ENCODE measurements around the gene SWAP70. TPM values are rescaled to one million over a fixed set of nuclear protein-coding genes. Genes with fewer than 3 reads are reported as not detected.

SWAP70 gene
- total RNA-seq, 3 donors from 2014 or later (not counting 1 experiment from before 2014, with no cell fraction given), result 11.8 to 14.0 (median 11.9) TPM

DNA sequence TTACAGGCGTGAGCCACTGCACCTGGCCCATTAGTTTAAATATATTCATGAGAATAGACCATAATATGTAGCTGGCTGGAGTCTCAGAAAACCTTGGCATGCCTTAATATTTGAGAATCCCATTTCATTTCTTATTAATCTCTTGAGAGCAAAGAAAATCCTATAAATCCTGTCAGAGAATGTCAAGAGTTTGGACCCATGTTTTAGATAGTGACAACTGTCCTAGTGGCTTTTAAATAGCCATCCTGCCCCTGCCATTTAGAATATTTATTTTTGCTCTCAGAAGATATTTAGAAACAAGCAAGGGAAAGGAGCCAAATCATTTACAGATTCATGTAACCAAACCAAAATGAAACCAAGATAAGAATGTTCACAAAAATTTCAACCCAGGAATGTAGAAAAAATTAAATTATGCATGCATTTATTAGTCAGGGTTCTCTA, 107.2 kb downstream of the SWAP70 start:
- Mint-ChIP-seq H3K4me1 (no peaks in the 10 kb centered on the region), H3K36me3 (no peaks in the 10 kb centered on the region), H3K27ac (no peak overlapping the region), H3K27me3 (ENCODE audit: low read depth in 2 of 2) (no peaks in the 10 kb centered on the region), H3K9me3 (no peaks in the 10 kb centered on the region), H3K4me3 (no peak overlapping the region)
- Histone ChIP-seq H3K4me3 (ENCODE audit: low read length) (no peak overlapping the region), H3K9me3 (ENCODE audit: control insufficient read depth, insufficient read depth, low read length) (no peaks in the 10 kb centered on the region), H3K27ac (ENCODE audit: low read length) (no peak overlapping the region), H3K27me3 (ENCODE audit: control insufficient read depth, insufficient read depth, low read length) (no peaks in the 10 kb centered on the region), H3K4me1 (ENCODE audit: control insufficient read depth, insufficient read depth, low read length) (no peaks in the 10 kb centered on the region), H3K36me3 (ENCODE audit: control insufficient read depth, insufficient read depth, low read length) (no peaks in the 10 kb centered on the region)
- ATAC-seq (no peak), DNase-seq (no peak)
- TF ChIP-seq, protein P1, sequence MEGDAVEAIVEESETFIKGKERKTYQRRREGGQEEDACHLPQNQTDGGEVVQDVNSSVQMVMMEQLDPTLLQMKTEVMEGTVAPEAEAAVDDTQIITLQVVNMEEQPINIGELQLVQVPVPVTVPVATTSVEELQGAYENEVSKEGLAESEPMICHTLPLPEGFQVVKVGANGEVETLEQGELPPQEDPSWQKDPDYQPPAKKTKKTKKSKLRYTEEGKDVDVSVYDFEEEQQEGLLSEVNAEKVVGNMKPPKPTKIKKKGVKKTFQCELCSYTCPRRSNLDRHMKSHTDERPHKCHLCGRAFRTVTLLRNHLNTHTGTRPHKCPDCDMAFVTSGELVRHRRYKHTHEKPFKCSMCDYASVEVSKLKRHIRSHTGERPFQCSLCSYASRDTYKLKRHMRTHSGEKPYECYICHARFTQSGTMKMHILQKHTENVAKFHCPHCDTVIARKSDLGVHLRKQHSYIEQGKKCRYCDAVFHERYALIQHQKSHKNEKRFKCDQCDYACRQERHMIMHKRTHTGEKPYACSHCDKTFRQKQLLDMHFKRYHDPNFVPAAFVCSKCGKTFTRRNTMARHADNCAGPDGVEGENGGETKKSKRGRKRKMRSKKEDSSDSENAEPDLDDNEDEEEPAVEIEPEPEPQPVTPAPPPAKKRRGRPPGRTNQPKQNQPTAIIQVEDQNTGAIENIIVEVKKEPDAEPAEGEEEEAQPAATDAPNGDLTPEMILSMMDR (IDR thresholded peaks at IDR 0.05), result no peak
- intact Hi-C loops (cut with micrococcal nuclease), result no loop called here
- WGBS (ENCODE audit: insufficient coverage), result 100% methylated on average over 1 of the region's 1 CpG

DNA sequence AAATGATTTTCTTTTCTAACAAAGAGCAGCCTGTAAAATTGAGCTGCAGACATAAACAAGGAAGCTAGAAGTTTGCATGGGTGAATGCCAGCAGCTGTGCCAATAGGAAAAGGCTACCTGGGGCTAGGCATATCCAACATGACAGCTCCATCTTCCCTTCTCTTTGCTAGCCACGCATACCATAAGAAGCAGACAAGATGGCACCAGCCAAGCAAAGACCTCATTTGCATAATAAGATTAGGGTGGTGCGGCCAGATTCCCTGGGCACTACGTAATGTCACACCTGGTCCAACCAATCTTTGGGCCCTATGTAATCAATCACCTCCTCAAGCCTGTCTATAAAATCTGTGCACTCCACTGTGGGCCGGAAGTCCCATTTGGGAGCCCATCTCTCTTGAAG, 108.3 kb downstream of the SWAP70 start:
- H3K4me3 Mint-ChIP-seq, result no peak overlapping the region
- H3K4me1 Mint-ChIP-seq, result no peaks in the 10 kb centered on the region
- H3K9me3 Mint-ChIP-seq, result no peaks in the 10 kb centered on the region
- no peaks in the 10 kb centered on the region for H3K27me3 ChIP-seq (ENCODE audit: control insufficient read depth, insufficient read depth, low read length)
- no peaks in the 10 kb centered on the region for H3K4me1 ChIP-seq (ENCODE audit: control insufficient read depth, insufficient read depth, low read length)
- no peaks in the 10 kb centered on the region for H3K9me3 ChIP-seq (ENCODE audit: control insufficient read depth, insufficient read depth, low read length)
- H3K27ac Mint-ChIP-seq, result no peak overlapping the region
- 99% methylated on average over 4 of the region's 4 CpGs for WGBS (ENCODE audit: insufficient coverage)
- no peak overlapping the region for H3K4me3 ChIP-seq (ENCODE audit: low read length)
- TF ChIP-seq, protein P1 (IDR thresholded peaks at IDR 0.05), result no peak
- H3K27ac ChIP-seq (ENCODE audit: low read length), result no peak overlapping the region
- no peaks in the 10 kb centered on the region for H3K27me3 Mint-ChIP-seq (ENCODE audit: low read depth in 2 of 2)
- intact Hi-C loops (cut with micrococcal nuclease), result no loop called here
- DNase-seq (no peak), ATAC-seq (no peak)
- H3K36me3 ChIP-seq (ENCODE audit: control insufficient read depth, insufficient read depth, low read length), result no peaks in the 10 kb centered on the region
- no peaks in the 10 kb centered on the region for H3K36me3 Mint-ChIP-seq

DNA sequence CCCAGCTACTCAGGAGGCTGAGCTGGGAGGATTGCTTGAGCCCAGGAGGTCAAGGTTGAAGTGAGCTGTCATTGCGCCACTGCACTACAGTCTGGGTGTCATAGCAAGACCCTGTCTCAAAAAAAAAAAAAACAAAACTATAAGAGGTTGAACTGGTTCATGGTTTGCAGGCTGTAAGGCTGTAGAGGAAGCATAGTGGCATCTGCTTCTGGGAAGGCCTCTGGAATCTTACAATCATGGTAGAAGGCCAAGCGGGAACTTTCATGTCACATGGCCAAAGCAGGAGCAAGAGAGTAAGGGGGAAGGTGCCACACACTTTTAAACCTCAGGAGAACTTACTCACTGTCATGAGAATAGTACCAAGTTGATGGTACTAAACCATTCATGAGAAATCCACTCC, 109.6 kb downstream of the SWAP70 start:
- H3K27ac Mint-ChIP-seq, result no peak overlapping the region
- no peaks in the 10 kb centered on the region for H3K27me3 Mint-ChIP-seq (ENCODE audit: low read depth in 2 of 2)
- H3K36me3 Mint-ChIP-seq, result no peaks in the 10 kb centered on the region
- Histone ChIP-seq H3K4me1 (ENCODE audit: control insufficient read depth, insufficient read depth, low read length) (no peaks in the 10 kb centered on the region), H3K36me3 (ENCODE audit: control insufficient read depth, insufficient read depth, low read length) (no peaks in the 10 kb centered on the region), H3K4me3 (ENCODE audit: low read length) (no peak overlapping the region), H3K27me3 (ENCODE audit: control insufficient read depth, insufficient read depth, low read length) (no peaks in the 10 kb centered on the region), H3K27ac (ENCODE audit: low read length) (no peak overlapping the region), H3K9me3 (ENCODE audit: control insufficient read depth, insufficient read depth, low read length) (no peaks in the 10 kb centered on the region)
- TF ChIP-seq, protein P1 (IDR thresholded peaks at IDR 0.05), result no peak
- WGBS (ENCODE audit: insufficient coverage), result 100% methylated on average over 1 of the region's 2 CpGs
- no peaks in the 10 kb centered on the region for H3K9me3 Mint-ChIP-seq
- no peak overlapping the region for H3K4me3 Mint-ChIP-seq
- no peaks in the 10 kb centered on the region for H3K4me1 Mint-ChIP-seq
- DNase-seq (no peak), ATAC-seq (no peak)
- intact Hi-C loops (cut with micrococcal nuclease), result no loop called here

DNA sequence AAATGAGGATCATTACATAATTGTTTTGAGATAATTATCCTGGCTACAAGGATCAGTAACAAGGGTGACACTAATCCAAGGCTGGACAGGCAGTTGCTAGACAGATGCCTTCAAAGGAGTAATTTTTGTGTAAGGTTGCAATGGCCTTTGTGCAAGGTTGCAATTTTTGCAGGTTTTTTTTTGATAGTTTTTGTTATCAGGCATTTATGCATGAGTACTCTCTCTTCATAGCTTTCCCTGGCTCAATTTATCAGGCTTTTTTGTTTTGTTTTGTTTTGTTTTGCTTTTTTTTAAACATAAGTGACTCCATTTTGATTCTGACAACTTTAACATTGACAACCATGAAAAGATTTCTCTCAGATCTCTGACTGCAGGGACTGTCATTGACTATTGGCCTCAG, 110.2 kb downstream of the SWAP70 start:
- intact Hi-C loops (cut with micrococcal nuclease), result no loop called here

More for the DNA sequence above, 110.2 kb downstream of the SWAP70 start:
- no peak for DNase-seq
- no peaks in the 10 kb centered on the region for H3K27me3 Mint-ChIP-seq (ENCODE audit: low read depth in 2 of 2)
- no peaks in the 10 kb centered on the region for H3K9me3 Mint-ChIP-seq
- Histone ChIP-seq H3K27me3 (ENCODE audit: control insufficient read depth, insufficient read depth, low read length) (no peaks in the 10 kb centered on the region), H3K27ac (ENCODE audit: low read length) (no peak overlapping the region), H3K9me3 (ENCODE audit: control insufficient read depth, insufficient read depth, low read length) (no peaks in the 10 kb centered on the region), H3K4me1 (ENCODE audit: control insufficient read depth, insufficient read depth, low read length) (no peaks in the 10 kb centered on the region), H3K36me3 (ENCODE audit: control insufficient read depth, insufficient read depth, low read length) (no peaks in the 10 kb centered on the region), H3K4me3 (ENCODE audit: low read length) (no peak overlapping the region)
- H3K36me3 Mint-ChIP-seq, result no peaks in the 10 kb centered on the region
- TF ChIP-seq, protein P1 (IDR thresholded peaks at IDR 0.05), result no peak
- no peak overlapping the region for H3K27ac Mint-ChIP-seq
- H3K4me1 Mint-ChIP-seq, result no peaks in the 10 kb centered on the region
- no peak overlapping the region for H3K4me3 Mint-ChIP-seq
- ATAC-seq, result no peak

Data from natural killer cell (primary cell).